ENCODE data around the gene TMA7B.

Gene TMA7B

DNA sequence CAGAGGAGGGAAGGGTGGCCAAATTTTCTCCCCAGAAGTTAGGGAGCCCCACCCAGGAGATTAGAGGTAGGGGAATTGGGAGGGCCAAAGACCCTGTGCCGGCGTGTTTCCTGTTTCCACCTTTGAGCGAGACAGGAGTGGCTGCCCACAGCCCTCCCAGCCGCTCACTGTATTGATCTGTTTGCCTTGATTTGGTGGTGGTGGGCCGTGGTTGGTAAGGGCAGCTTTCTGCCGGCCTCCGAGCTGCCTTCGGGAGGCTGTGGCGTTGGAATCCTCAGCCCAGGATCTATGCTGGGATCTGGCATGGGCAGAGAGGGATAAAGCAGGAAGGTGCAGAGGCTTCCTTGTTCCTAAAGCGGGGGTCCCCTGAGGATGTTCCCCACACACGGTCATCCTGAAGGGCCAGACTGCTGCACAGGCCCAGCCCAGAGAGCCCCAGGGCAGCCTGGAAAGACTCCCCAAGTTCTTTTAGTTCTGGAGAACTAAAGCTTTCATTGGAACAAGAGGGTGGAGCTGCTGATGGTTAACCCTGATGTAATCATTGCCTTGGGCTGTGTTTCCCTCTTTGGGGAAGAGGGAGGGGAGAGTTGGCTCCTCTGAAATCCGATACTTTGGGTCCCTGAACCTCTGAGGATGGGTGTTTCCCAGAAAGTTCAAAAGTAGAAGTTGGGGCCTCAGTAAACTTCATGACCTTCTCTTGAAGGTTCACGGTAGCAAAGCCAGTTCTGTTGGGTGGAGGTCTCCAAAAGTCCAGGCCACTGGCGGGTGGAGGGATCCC lies 41.8 kb downstream of the TMA7B start:
- H3K36me3 ChIP-seq (replicated peaks; ENCODE audit: insufficient read depth, low read length): no peaks in the 10 kb centered on the region
- no peaks in the 10 kb centered on the region for H3K79me2 ChIP-seq (ENCODE audit: low read length)
- H2AFZ ChIP-seq (ENCODE audit: low read length): no peak overlapping the region
- TF ChIP-seq EZH2 (optimal IDR thresholded peaks at IDR 0.05; ENCODE audit: low read depth, low read length) (no peak), EZH2phosphoT487 (IDR thresholded peaks at IDR 0.05; ENCODE audit: low read length) (no peak)
- TF ChIP-seq, protein P1, sequence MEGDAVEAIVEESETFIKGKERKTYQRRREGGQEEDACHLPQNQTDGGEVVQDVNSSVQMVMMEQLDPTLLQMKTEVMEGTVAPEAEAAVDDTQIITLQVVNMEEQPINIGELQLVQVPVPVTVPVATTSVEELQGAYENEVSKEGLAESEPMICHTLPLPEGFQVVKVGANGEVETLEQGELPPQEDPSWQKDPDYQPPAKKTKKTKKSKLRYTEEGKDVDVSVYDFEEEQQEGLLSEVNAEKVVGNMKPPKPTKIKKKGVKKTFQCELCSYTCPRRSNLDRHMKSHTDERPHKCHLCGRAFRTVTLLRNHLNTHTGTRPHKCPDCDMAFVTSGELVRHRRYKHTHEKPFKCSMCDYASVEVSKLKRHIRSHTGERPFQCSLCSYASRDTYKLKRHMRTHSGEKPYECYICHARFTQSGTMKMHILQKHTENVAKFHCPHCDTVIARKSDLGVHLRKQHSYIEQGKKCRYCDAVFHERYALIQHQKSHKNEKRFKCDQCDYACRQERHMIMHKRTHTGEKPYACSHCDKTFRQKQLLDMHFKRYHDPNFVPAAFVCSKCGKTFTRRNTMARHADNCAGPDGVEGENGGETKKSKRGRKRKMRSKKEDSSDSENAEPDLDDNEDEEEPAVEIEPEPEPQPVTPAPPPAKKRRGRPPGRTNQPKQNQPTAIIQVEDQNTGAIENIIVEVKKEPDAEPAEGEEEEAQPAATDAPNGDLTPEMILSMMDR (IDR thresholded peaks at IDR 0.05; ENCODE audit: low read length): no peak
- H3K27me3 ChIP-seq (replicated peaks; ENCODE audit: insufficient read depth, low read length): 0 out of 2 replicates have a peak, but pooled peaks cover 3% of the 10 kb centered on the region
- no peaks in the 10 kb centered on the region for H3K9me3 ChIP-seq (replicated peaks; ENCODE audit: insufficient read depth, low read length)
- H3K4me2 ChIP-seq (ENCODE audit: low read depth, low read length): no peak overlapping the region
- H3K4me3 ChIP-seq (ENCODE audit: low read length): no peak overlapping the region
- H3K9ac ChIP-seq (ENCODE audit: low read length): no peak overlapping the region
- no peaks in the 10 kb centered on the region for H3K4me1 ChIP-seq (ENCODE audit: low read length)
- no peaks in the 10 kb centered on the region for H3K9me2 ChIP-seq (replicated peaks; ENCODE audit: insufficient read depth, low read length)
- no peaks in the 10 kb centered on the region for H3F3A ChIP-seq (ENCODE audit: insufficient read depth, low read length)
- no peaks in the 10 kb centered on the region for H4K20me1 ChIP-seq (ENCODE audit: insufficient read depth, low read length)
- no peak overlapping the region for H3K27ac ChIP-seq (ENCODE audit: low read length)
- no peak for DNase-seq

DNA sequence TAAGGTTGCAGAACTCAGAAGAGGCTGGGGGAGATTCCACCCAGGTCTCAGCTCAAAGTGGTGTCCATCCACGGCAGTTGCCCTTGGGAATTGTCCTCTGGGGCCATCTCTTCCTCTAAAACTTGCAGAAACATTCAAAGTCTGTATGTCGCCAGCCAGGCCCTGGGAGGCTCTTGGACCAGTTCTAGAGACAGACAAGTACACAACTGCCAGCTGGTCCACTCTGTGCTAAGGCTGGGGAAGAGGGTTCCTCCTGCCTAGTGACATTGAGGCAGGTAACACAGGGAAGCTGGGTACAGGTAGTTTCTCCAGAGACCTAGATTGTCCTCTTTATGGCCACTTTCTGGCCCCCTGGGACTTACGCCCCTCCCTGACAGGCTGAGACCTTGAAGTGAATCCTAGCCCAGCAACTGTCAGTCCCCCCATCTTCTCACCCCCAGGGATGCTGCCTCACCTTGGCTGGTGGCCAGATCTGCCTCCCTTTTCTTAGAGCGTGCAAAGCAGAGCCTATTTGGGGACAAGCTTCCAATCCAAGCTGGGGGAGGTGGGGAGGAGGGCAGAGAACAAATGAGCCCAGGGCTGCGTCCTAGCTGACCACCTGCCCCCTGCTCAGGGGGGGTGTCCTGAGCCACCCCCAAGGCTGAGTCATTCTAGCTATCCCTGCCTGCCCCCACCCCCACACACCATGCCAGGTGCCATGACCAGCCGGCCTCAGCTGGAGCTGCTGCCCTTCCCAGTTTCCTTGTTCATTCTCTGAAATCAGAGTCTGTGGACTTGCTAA lies 42.9 kb downstream of the TMA7B start:
- Histone ChIP-seq H3F3A (ENCODE audit: insufficient read depth, low read length) (no peaks in the 10 kb centered on the region), H3K36me3 (replicated peaks; ENCODE audit: insufficient read depth, low read length) (no peaks in the 10 kb centered on the region), H3K27ac (ENCODE audit: low read length) (no peak overlapping the region), H3K27me3 (replicated peaks; ENCODE audit: insufficient read depth, low read length) (0 out of 2 replicates have a peak, but pooled peaks cover 9% of the 10 kb centered on the region), H3K9me2 (replicated peaks; ENCODE audit: insufficient read depth, low read length) (no peaks in the 10 kb centered on the region), H3K4me1 (ENCODE audit: low read length) (no peaks in the 10 kb centered on the region), H3K4me3 (ENCODE audit: low read length) (no peak overlapping the region), H2AFZ (ENCODE audit: low read length) (no peak overlapping the region), H3K4me2 (ENCODE audit: low read depth, low read length) (no peak overlapping the region), H3K79me2 (ENCODE audit: low read length) (no peaks in the 10 kb centered on the region), H3K9ac (ENCODE audit: low read length) (no peak overlapping the region), H3K9me3 (replicated peaks; ENCODE audit: insufficient read depth, low read length) (no peaks in the 10 kb centered on the region), H4K20me1 (ENCODE audit: insufficient read depth, low read length) (no peaks in the 10 kb centered on the region)
- TF ChIP-seq EZH2phosphoT487 (IDR thresholded peaks at IDR 0.05; ENCODE audit: low read length): no peak
- TF ChIP-seq EZH2 (optimal IDR thresholded peaks at IDR 0.05; ENCODE audit: low read depth, low read length): no peak
- TF ChIP-seq, protein P1 (IDR thresholded peaks at IDR 0.05; ENCODE audit: low read length): no peak
- no peak for DNase-seq

DNA sequence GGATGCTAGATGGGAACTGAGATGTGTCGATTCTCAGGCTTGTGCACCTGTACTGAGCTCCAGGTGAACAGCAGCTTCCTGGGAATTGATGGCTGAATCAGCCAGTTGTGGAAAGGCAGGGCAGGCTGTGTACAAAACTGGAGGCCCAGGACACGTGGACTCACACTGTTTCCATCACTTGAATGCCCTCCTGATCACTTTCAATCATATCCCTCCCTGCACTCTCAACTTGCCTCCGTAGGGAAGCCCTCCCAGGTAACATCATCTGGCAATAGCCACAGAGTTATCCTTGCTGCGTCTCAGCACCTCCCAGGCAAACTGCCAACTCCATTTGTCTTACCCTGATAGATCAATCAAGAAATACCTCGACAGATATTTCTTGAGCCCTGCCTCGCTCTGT lies 44.6 kb downstream of the TMA7B start:
- H3K9ac ChIP-seq (ENCODE audit: low read length): no peak overlapping the region
- no peaks in the 10 kb centered on the region for H3F3A ChIP-seq (ENCODE audit: insufficient read depth, low read length)
- peaks cover 14% of the 10 kb centered on the region; the same call in 1 of the 2 replicates for H3K27me3 ChIP-seq (replicated peaks; ENCODE audit: insufficient read depth, low read length)
- H2AFZ ChIP-seq (ENCODE audit: low read length): no peak overlapping the region
- H3K4me3 ChIP-seq (ENCODE audit: low read length): no peak overlapping the region
- H3K36me3 ChIP-seq (replicated peaks; ENCODE audit: insufficient read depth, low read length): no peaks in the 10 kb centered on the region
- H3K79me2 ChIP-seq (ENCODE audit: low read length): no peaks in the 10 kb centered on the region
- no peak overlapping the region for H3K4me2 ChIP-seq (ENCODE audit: low read depth, low read length)
- H4K20me1 ChIP-seq (ENCODE audit: insufficient read depth, low read length): no peaks in the 10 kb centered on the region
- no peak for DNase-seq
- no peak overlapping the region for H3K27ac ChIP-seq (ENCODE audit: low read length)
- no peaks in the 10 kb centered on the region for H3K9me3 ChIP-seq (replicated peaks; ENCODE audit: insufficient read depth, low read length)
- TF ChIP-seq, protein P1 (IDR thresholded peaks at IDR 0.05; ENCODE audit: low read length): no peak
- TF ChIP-seq EZH2 (optimal IDR thresholded peaks at IDR 0.05; ENCODE audit: low read depth, low read length) (no peak), EZH2phosphoT487 (IDR thresholded peaks at IDR 0.05; ENCODE audit: low read length) (no peak)
- H3K4me1 ChIP-seq (ENCODE audit: low read length): no peaks in the 10 kb centered on the region
- no peaks in the 10 kb centered on the region for H3K9me2 ChIP-seq (replicated peaks; ENCODE audit: insufficient read depth, low read length)
